T1000 (cell line): ENCODE measurements around the gene HOXA3.

ENCODE experiments used
- DNase-seq: peaks from one replicate; lab custom pipeline; 2025; ENCODE audit warnings: mixed read lengths; lab: John Stamatoyannopoulos, UW

HOXA3 gene

DNA sequence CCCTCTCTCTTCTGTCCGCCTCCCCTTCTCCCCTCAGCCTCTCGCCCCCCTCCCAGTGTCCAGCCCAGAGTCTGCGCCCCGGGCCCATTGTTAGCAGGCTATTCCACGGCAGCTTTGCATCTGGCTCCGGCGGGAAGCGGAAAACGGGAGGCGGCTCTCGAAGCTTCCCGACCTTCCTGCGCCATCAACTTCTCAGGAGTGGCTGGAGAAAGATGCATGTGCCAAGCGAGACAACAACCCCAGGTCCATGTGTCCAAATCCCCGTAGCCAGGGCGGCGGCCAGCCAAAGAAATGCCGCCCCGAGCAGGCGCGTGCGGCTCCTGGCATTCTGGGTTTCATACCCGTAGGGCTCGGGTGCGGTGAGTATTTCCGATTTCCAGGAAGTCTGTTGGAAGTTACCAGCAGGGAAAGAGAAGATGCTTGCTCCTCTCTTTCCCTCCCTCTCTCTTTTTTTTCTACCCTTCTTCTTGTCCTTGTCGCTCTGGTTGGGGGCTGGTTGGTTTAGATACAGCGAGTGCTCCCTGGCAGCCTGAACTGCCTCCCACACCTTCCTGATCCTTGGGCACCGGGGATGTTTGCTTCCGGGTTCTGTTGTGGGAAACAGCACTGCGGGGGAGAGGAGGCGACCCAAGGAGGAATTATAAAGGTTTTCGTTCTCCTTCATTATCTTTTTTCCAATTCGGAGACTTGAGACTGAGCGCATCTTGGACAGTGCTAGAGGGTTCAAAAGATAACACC lies 48.7 kb downstream of the HOXA3 start:
- no peak for DNase-seq

DNA sequence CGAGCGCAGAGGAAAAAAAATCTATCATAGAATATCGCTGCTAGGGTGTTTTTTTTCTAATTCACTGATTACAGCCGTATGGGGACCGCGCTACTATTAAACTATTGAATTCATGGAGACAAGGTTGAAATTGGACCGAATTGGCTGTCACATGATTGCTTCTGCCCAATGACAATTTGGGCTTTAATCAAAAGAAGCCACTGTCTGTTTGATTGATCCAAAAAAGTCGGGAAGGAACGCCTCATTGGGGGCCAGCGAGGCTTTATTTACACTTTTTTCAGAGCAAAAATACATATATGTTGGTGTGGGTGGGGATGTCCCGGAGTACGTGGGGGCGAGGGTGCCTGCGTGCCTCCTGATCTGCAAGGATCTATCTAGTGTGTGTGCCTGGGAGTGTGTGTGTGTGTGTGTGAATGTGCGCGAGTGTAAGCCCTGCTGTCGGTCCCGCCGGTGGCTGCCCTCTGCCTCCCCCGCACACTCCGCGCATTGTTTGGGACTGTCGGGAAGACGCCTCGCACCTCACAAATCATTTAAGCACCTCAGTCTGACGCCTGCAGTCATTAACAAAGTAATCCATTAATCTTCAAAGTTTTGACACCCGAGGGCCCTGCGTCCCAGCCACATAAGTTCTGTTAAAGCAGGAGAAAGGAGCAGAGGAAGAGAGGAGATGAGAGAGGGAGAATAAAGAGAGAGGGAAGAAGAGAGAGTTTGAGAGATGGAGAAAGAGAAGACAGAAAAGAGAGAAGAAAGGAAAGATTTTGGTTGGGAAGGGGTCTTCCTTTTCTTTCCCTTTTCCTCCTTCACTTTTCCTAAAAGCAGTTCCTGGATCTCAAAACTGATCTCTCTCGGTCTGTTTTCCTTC lies 49.6 kb downstream of the HOXA3 start, which contains the start of gene HOXA2:
Gene HOXA2, minus strand, starts transcription at position 103 of the 862 bp plus-strand sequence. CDS start 183 bp downstream, outside the sequence.
- DNase-seq = no peak

DNA sequence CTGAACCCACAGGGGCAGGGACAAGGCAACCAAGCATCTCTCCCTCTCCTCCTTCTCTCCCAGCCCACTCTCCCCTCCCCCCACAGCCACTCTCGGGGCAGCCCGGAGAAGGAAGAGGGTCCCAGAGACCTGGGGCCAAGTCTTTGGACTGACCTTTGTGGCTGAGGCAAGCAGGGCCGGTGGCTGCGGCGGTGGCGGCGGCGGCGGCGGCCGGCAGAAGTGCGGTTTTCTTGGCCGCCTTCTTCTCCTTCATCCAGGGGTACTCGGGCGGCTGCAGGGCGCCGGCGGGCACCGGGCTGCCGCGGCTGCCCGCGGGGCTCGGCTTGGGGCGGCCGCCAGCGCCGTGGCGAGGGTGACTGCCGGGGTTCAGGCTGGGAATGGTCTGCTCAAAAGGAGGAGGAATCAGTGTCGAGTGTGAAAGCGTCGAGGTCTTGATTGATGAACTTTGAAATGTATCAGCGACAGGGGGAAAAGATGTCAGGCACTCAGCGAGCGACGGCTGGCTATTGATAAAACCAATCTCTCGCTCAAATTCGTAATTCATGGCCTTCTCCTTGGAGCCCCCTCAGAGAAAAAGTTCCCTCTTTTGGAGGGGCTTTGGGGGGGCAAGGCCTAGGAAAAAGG lies 50.3 kb downstream of the HOXA3 start:
- DNase-seq = no peak

DNA sequence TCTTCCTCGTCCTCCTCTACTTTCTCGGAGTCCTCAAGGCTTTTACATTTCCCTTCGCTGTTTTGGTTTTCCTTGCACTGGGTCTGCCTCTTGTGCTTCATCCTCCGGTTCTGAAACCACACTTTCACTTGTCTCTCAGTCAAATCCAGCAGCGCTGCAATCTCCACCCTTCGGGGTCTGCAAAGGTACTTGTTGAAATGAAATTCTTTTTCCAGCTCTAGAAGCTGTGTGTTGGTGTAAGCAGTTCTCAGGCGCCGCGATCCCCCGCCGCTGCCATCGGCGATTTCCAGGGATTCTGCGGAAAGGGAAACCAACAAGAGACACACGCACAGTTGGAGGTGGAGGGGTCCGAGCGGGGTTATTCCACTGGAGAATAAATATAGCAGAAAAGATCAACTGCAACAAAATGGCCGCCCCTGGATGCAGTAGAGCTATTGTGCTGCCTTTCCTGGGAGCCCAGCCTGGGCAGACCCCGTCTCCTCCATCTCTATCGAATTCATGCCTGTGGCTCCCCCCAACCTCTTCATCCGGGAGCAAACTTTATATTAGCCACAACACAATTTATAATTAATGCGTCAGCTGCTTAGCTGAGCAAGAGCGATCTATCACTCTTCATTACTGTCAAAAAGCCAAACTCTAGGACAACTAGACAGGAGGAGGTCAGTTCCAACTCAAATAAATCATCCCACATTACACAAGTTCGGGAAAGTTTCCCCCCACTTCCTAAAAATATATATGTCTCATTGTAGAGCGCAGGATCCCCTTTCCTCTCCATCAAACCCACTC lies 51.0 kb downstream of the HOXA3 start:
- no peak for DNase-seq

DNA sequence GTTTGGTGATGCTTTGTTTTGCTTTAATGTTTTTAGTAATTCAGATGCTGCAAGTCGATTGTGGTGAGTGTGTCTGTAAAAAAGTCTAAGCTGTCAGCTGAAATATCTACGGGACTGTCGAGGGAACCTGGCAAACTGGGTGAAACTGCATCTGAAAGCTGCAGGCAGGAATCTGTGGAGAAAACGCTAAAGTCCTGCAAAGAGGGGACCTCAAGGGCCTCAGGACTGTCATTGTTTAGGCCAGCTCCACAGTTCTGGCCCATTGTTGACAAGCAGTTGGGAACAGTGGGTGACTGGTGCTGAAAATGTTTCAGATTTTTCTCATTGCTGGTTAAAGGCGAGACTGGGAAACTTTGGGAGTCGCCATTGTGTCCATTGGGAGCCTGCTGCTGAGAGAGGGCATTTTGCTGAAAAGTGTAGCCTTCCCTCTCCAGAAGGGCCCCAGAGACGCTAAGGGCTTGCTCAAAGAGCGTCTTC lies 51.7 kb downstream of the HOXA3 start:
- no peak for DNase-seq

DNA sequence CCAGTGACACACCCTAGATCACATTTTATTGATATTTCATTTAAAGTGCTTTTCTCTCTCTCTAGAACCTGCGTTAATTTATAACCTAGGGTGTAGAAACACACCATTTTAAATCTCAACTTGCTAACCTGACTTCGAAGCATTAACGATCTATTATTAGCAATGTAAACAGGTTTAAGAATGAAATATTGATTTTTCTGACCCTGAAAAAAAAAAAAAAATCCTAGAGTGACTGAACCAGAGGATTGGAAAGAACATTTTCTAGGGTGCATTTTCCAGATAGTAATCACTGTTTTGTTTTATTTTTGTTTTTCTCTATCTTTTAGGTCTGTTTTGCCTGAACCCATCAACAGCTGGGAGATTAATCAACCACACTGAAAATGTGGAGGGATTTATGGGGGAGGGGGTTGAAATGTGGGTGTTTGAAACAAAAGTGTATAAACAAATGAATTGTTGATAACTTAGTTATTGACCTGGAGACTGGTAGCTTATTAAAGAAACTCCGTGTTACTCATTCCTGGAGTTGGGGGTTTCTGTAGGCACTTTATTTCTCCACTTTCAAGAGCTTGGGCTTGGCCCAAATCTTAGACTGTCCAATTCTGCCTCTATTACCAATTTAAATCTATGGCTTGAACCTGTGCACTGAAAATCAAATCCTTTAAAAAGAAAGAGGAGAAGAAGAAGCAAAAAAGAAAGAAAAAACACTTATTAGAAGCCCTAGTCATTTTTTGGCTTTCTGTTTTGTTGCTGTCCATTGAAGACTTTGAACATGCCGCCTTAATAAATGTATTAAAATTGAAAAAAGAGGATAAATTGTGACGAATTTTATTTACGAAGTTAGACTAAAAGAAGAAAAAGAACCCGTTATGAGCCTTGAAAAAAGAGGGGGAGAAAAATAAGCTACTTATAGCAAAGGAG lies 52.7 kb downstream of the HOXA3 start:
- DNase-seq = no peak

DNA sequence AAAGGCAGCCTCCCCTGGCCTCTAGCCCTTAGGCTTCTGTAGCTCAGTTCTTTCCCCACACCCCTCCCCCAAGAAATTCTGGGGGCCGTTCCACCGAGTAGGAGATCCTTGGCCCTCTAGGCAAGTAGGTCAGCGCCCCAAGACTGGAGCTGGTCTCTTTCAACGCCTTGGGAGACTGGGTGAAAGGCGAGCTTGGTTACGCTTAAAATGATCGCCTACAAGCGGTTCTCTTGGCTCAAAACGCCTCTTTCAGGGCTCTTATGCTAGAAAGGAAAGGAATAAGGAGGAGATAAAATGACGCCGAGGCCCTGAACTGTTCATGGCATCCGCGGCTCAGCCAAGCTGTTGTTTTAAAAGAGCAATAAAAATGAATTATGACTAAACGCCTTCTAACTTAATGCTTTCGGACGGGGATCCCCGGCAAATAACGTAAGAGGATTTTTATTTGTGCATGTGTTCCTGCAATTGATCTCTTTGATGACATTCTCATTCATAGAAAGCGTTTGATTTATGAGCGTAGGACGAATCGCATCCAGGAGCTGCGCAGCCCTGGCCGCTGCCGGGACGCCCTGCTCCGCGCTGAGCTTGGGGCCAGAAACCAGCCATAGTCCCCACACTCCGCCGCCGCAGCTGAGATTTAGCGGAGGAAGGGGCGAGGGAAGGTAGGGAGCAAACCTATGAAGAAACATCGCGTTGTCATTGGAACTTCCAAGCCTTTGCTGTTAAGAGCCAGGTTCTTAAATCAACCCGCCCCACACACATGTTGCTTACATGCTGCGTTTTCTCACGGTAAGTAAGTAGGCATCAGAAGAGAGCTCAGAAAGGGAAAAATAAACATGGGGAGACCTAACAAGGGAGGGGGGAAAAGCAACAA lies 53.6 kb downstream of the HOXA3 start:
- no peak for DNase-seq

DNA sequence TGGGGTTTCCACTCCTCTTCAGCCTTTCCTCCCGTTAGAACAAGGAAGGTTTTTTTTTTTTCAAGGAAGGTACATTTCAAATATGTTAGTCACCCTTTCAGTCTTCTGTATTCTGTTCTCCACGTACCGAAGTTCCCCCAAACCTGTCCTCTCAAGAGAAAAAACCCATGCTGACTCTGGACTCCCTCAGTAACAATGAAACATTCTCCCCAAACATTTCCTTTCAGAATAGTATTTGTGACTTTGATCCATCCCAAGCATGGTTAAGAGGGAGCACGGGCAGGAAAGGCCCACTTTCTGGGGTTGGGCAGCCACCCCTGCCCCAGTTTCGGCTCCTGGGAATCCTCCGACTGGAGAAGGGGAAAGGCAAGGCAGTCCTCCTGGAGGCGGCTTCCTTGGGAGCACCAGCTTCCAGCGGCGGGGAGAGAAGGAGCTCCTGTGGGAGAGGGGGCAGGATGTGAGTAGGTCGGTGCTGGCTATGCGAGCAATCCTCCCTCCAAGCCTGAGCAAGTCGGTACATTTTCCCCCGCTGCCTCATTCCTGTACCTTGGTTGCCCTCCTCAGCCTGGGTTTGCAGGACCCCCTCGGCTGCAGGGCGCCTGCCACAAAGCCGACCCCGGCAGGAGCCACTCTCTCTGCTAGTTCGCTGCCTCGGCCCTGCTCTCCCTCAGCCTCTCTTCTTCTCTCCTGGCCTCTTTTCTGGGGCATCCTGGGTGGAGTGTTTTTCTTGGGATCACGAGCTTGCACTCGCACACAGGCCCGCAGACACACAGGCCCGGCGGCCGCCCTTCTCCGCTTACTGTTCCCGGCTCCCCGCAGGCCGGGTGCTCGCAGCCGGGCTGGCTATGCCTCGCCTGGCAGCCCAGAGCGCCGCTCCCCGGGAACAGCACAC lies 54.5 kb downstream of the HOXA3 start:
- DNase-seq = no peak

DNA sequence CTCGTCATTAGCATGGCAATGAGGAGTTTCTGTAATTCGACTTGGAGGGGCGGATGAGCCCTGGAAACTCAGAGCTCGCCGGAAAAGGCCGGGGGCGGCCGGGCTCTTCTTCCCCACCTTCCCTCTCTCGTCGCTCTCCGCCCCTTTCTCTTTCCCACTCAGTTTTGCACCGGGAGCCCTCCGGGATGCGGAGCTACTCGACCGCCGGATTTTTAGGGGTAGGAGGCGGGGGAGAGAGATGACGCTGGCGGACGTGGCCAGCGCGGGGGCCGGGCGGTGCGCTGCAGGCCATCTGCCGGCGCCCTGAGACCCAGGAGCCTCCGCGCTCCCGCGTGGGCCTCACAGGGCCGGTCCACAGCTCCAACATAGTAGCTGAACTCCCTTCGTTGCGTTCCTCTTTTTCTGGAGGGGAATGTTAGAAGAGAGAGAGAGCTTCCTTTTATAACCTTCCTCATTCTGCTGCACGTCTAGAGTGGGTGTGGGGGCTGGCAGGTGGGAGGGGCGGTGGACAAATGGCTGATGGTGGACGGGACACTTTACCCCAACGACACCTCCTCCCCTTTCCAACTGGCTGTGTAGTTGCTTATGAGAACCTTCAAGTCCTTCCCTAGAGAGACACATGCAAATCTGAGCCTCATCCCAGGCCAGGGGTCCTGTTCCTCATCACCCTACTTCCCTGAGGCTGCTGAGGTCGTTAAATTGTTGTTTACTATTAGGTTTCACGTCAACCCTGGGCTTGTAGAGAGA lies 55.4 kb downstream of the HOXA3 start:
- no peak for DNase-seq

DNA sequence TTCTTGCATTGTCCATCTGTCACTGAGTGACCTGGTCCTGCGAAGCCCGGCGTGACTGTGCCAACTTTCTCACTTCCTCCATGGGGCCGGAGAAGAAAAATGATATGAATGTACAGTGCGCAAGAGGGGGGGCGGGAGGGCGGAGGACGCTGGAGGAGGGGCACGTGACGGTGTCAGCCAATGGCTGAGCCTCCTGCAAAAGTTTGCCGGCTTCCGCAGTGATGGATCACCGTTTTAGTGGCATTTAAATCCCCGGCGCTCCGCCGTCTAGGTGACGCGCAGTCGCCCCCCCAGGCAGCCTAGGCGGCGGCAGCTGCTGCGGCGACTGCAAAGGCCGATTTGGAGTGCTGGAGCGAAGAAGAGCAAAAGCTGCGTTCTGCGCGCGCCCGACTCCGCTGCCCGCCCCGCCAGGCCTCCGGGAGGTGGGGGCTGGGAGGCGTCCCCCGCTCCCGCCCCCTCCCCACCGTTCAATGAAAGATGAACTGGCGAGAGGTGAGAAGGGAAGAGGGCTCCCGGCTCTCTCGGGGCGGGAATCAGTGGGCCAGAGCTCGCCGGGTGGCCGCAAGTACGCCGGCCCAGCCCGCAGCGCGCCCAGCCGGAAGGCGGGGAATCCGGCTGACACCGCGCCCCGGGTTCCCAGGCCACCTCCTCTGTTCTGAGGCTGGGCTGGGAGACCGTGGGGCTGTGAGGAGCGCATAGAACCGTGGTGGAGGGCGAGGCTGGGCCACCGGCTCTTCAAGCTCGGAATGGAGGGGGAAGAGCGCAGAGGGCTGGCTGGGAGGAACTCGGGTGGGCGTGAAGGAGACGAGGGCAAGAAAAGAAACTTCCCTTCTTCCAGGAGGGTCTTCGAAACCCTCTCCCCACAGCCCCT lies 56.3 kb downstream of the HOXA3 start, which contains the start of gene HOXA1:
Gene HOXA1, minus strand, starts transcription at position 104 of the 871 bp plus-strand sequence. Its CDS starts 88 bp downstream, at position 16.
- DNase-seq = peak; percentile 81

DNA sequence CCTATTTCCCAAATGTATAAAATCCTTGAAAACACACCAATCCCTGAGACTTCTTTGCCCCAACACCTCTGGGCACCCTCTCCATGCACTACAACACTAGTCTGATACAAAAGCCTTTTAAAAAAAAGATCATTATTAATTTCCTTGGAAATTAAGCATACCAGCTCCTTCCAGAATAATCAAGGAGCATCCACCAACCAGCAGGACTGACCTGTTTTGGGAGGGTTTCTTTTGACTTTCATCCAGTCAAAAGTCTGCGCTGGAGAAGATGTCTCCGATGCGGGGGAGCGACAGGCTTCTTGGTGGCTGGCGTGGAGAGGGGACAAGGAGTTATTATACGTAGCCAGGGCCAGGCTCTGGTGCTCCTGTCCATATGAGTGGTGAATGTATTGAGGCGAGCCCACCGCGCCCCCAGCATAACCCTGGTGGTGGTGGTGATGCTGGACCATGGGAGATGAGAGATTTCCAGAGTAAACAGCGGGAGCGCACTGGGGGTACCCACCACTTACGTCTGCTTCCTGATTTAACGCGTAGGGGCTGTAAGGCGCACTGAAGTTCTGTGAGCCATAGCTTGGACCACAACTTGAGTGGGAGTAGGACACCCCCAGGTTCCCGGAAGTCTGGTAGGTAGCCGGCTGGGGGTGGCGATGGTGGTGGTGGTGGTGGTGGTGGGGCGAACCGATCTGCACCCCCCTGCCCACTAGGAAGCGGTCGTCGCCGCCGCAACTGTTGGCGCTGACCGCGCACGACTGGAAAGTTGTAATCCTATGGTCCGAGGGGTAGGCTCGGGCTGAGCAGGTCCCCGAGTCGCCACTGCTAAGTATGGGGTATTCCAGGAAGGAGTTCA lies 57.1 kb downstream of the HOXA3 start:
- DNase-seq = no peak

DNA sequence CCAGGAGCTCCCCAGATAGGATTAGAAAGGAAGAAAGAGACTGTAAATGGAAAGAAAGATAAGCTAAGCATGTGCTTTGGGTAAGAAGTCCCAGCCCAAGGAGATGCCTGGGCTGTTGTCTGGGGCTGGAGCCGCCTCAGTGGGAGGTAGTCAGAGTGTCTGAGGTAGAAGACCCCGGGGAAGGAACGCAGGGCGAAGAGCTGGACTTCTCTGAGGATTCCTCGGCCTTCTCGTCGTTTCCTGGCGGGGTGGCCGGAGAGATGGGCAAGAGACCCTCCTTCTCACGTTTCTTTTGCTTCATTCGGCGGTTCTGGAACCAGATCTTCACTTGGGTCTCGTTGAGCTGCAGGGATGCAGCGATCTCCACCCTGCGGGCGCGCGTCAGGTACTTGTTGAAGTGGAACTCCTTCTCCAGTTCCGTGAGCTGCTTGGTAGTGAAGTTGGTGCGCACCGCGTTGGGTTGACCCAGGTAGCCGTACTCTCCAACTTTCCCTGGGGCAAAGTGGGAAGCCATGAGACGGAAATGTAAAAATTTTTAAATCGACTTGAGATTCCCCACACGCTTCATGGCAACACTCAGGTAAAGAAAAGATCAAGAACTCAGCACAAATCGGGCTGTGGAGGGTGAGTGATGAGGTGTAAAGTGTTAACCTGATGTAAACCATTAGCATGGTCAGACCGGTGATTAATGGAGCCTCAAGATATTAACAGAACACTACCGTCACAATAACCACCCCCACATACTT lies 57.9 kb downstream of the HOXA3 start:
- no peak for DNase-seq

DNA sequence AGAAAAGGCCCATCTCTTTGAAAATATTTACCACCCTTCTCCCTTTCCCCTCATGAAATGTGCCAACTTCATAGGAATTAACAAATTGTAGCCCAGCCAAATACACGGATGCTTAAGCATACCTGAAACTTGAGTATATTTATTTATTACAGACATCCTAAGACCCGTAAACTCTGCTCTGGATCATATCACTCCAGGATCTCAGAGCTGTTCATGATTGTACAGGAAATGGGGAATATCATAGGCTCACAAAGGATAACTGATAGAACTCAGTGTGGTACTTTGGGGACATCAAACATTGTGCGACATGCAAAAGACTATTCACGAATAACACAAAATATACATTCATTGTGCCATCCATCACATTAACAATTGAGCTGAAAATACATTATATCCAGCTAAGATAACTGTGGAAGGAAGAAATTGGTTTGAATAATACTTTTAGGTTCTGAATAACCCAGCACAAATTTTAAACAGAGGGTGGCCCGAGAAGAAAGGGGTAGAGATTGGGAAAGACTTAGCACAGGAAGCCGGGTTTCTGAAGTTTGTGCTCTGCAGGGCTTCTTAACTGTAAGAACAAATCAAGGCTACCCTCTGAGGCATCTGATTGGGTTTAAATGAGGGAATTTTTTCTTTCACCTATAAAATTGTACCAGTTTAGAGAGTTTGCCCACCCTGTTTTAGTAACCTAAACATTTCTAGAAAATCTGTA lies 59.0 kb downstream of the HOXA3 start:
- no peak for DNase-seq

DNA sequence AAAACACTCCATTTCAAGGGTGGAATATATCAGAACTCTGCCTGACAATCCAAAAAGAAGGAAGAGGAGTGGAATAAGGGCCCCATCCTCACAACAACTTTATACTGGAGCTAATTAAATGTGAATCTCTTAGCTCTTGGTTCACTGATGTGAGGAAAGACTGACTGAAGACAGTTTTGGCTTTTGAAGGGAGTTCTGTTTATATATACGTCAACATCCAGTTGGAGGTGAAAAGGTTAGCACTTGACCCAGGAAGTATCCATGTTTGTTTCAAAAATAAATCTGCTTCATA lies 59.6 kb downstream of the HOXA3 start:
- no peak for DNase-seq
